IMR-90 (cell line): ENCODE results near the gene PCK1. TPM values are rescaled to one million over a fixed set of nuclear protein-coding genes. Genes with fewer than 3 reads are reported as not detected.

Source experiments
- ATAC-seq: fragments of 200-7000 bp; cut with Tn5 transposase; 2 replicates; pipeline ENCODE4 v1.9.1; 2020; ENCODE audit warnings: low read depth, mild to moderate bottlenecking, moderate library complexity
- BruUV-seq: library from RNA; stranded (reverse); fragments of 400-500 nt; replicated peaks from 2 replicates; lab custom pipeline; 2021; lab: Mats Ljungman, UMichigan
- CTCF ChIA-PET: fragments of 300-600 bp; formaldehyde crosslinking; extraction: SDS; loops from one replicate; lab custom pipeline; 2021; ENCODE audit warnings: antibody characterized with exemption; lab: Yijun Ruan, JAX
- POLR2A ChIA-PET: fragments of 300-600 bp; sonication (Branson Sonifier 250); formaldehyde crosslinking; loops from one replicate; lab custom pipeline; 2022; ENCODE audit warnings: antibody characterized with exemption; ENCODE audit not compliant: unreplicated experiment; lab: Charles Lee
- DNase-seq: peaks from one replicate; pipeline ENCODE4 v3.0.0; 2013
- H2AFZ ChIP-seq: replicated peaks from 2 replicates; pipeline ENCODE3; 2013; ENCODE audit warnings: low read length, mild to moderate bottlenecking; ENCODE audit not compliant: poor library complexity
- H2AK5ac ChIP-seq: 2 replicates; pipeline ENCODE4 v1.6.1; 2013; ENCODE audit warnings: low read depth, low read length, inconsistent platforms
- H2AK9ac ChIP-seq: replicated peaks from 2 replicates; pipeline ENCODE3; 2013; ENCODE audit warnings: mild to moderate bottlenecking, low read depth, low read length, moderate library complexity; ENCODE audit not compliant: poor library complexity
- H2BK120ac ChIP-seq: 2 replicates; pipeline ENCODE4 v1.6.1; 2013; ENCODE audit warnings: low read depth, low read length, inconsistent platforms
- H2BK15ac ChIP-seq: 3 replicates; pipeline ENCODE4 v1.6.1; 2013; ENCODE audit warnings: low read depth, low read length, inconsistent platforms
- H2BK20ac ChIP-seq: 2 replicates; pipeline ENCODE4 v1.6.1; 2013; ENCODE audit warnings: low read depth, mild to moderate bottlenecking, inconsistent platforms, low read length, moderate library complexity
- H2BK5ac ChIP-seq: 2 replicates; pipeline ENCODE4 v1.6.1; 2013; ENCODE audit warnings: mild to moderate bottlenecking, low read depth, low read length, inconsistent platforms; ENCODE audit not compliant: poor library complexity, severe bottlenecking
- H3K14ac ChIP-seq: replicated peaks from 2 replicates; pipeline ENCODE4 v1.6.1; 2013; ENCODE audit warnings: low read depth, low read length, inconsistent platforms
- H3K18ac ChIP-seq: 2 replicates; pipeline ENCODE4 v1.6.1; 2013; ENCODE audit warnings: low read depth, low read length, control low read depth
- H3K23ac ChIP-seq: 2 replicates; pipeline ENCODE4 v1.6.1; 2013; ENCODE audit warnings: low read depth, low read length, inconsistent platforms
- H3K27ac ChIP-seq: 2 replicates; pipeline ENCODE4 v1.5.1; 2013; ENCODE audit warnings: mild to moderate bottlenecking, control low read depth, low read length; ENCODE audit not compliant: insufficient read depth
- H3K27me3 ChIP-seq: 2 replicates; pipeline ENCODE4 v1.6.1; 2013; ENCODE audit warnings: low read length; ENCODE audit not compliant: control insufficient read depth, insufficient read depth
- H3K36me3 ChIP-seq: 2 replicates; pipeline ENCODE4 v1.6.1; 2013; ENCODE audit warnings: low read length, mixed read lengths; ENCODE audit not compliant: control insufficient read depth, insufficient read depth
- H3K4ac ChIP-seq: 2 replicates; pipeline ENCODE4 v1.6.1; 2013; ENCODE audit warnings: low read depth, low read length, inconsistent platforms
- H3K4me1 ChIP-seq: 2 replicates; pipeline ENCODE4 v1.6.1; 2013; ENCODE audit warnings: low read length, mixed read lengths; ENCODE audit not compliant: control insufficient read depth, insufficient read depth
- H3K4me2 ChIP-seq: 2 replicates; pipeline ENCODE4 v1.6.1; 2013; ENCODE audit warnings: low read depth, mild to moderate bottlenecking, control low read depth, low read length, moderate library complexity
- H3K4me3 ChIP-seq: 2 replicates; pipeline ENCODE4 v1.5.1; 2013; ENCODE audit warnings: low read depth, mild to moderate bottlenecking, control low read depth, low read length, moderate library complexity; ENCODE audit not compliant: insufficient read depth
- H3K56ac ChIP-seq: 2 replicates; pipeline ENCODE4 v1.6.1; 2013; ENCODE audit warnings: low read length, inconsistent platforms; ENCODE audit not compliant: insufficient read depth; ENCODE audit errors: extremely low read depth
- H3K79me1 ChIP-seq, 2 experiments: 2 replicates each; pipeline ENCODE4 v1.6.1; 2013; ENCODE audit warnings: low read length in 2 of 2, inconsistent platforms in 1 of 2, low read depth in 1 of 2
- H3K9ac ChIP-seq: 2 replicates; pipeline ENCODE4 v1.6.1; 2013; ENCODE audit warnings: low read depth, low read length, control low read depth
- H3K9me1 ChIP-seq: 2 replicates; pipeline ENCODE4 v1.6.1; 2013; ENCODE audit warnings: low read length, inconsistent platforms; ENCODE audit not compliant: insufficient read depth
- H3K9me3 ChIP-seq: 2 replicates; pipeline ENCODE4 v1.6.1; 2013; ENCODE audit warnings: low read length; ENCODE audit not compliant: control insufficient read depth, insufficient read depth
- H4K20me1 ChIP-seq: 2 replicates; pipeline ENCODE4 v1.6.1; 2013; ENCODE audit warnings: low read length, inconsistent platforms; ENCODE audit not compliant: insufficient read depth
- H4K5ac ChIP-seq: 2 replicates; pipeline ENCODE4 v1.6.1; 2013; ENCODE audit warnings: mild to moderate bottlenecking, low read depth, low read length, control low read depth
- H4K8ac ChIP-seq, 2 experiments: 2 replicates each; pipeline ENCODE4 v1.6.1; 2013; ENCODE audit warnings: low read depth in 2 of 2, low read length in 2 of 2, control low read depth in 1 of 2, inconsistent platforms in 1 of 2
- H4K91ac ChIP-seq: 2 replicates; pipeline ENCODE4 v1.6.1; 2013; ENCODE audit warnings: low read depth, low read length, inconsistent platforms; ENCODE audit not compliant: insufficient read depth
- BHLHE40 ChIP-seq: fragments of 150-350 bp; IDR thresholded peaks from 2 replicates; pipeline ENCODE4 v1.6.1; 2016; ENCODE audit warnings: mild to moderate bottlenecking, low read depth, low read length
- CEBPB ChIP-seq: IDR thresholded peaks from 2 replicates; pipeline ENCODE4 v1.6.1; 2012; ENCODE audit warnings: low read depth, low read length, improper control_type of control experiment
- CHD1 ChIP-seq: IDR thresholded peaks from 2 replicates; pipeline ENCODE4 v1.6.1; 2012; ENCODE audit warnings: low read depth, low read length, improper control_type of control experiment
- CTCF ChIP-seq: conservative IDR thresholded peaks from 2 replicates; pipeline ENCODE4 v1.5.1; 2012; ENCODE audit warnings: mild to moderate bottlenecking, low read depth, low read length, improper control_type of control experiment
- FOS ChIP-seq: fragments of 150-350 bp; IDR thresholded peaks from 2 replicates; pipeline ENCODE4 v1.6.1; 2016; ENCODE audit warnings: low read depth, low read length
- MAFK ChIP-seq: IDR thresholded peaks from 2 replicates; pipeline ENCODE4 v1.6.1; 2012; ENCODE audit warnings: low read depth, low read length, improper control_type of control experiment
- MAZ ChIP-seq: IDR thresholded peaks from 2 replicates; pipeline ENCODE4 v1.6.1; 2012; ENCODE audit warnings: low read depth, mild to moderate bottlenecking, low read length, improper control_type of control experiment, moderate library complexity, borderline replicate concordance
- MXI1 ChIP-seq: IDR thresholded peaks from 2 replicates; pipeline ENCODE4 v1.6.1; 2012; ENCODE audit warnings: low read depth, mild to moderate bottlenecking, low read length, moderate library complexity, borderline replicate concordance
- NFE2L2 ChIP-seq: fragments of 150-350 bp; IDR thresholded peaks from 2 replicates; pipeline ENCODE4 v1.6.1; 2016; ENCODE audit warnings: low read depth, mild to moderate bottlenecking, low read length
- POLR2A ChIP-seq: IDR thresholded peaks from 2 replicates; pipeline ENCODE4 v1.6.1; 2012; ENCODE audit warnings: mild to moderate bottlenecking, low read depth, low read length
- RAD21 ChIP-seq: IDR thresholded peaks from 2 replicates; pipeline ENCODE4 v1.6.1; 2012; ENCODE audit warnings: low read length, improper control_type of control experiment
- RCOR1 ChIP-seq: IDR thresholded peaks from 2 replicates; pipeline ENCODE4 v1.6.1; 2012; ENCODE audit warnings: mild to moderate bottlenecking, low read length, improper control_type of control experiment; ENCODE audit not compliant: insufficient replicate concordance
- RFX5 ChIP-seq: IDR thresholded peaks from 2 replicates; pipeline ENCODE4 v1.8.0; 2012; ENCODE audit warnings: low read depth, mild to moderate bottlenecking, low read length, moderate library complexity
- SMC3 ChIP-seq: fragments of 150-350 bp; IDR thresholded peaks from 2 replicates; pipeline ENCODE4 v1.6.1; 2016; ENCODE audit warnings: low read depth, mild to moderate bottlenecking, antibody characterized with exemption, low read length, moderate library complexity
- USF2 ChIP-seq: fragments of 150-350 bp; IDR thresholded peaks from 2 replicates; pipeline ENCODE4 v1.6.1; 2017; ENCODE audit warnings: mild to moderate bottlenecking, antibody characterized with exemption, low read length, low read depth
- WGBS, 2 experiments: methylation state at CpG; one replicate each; pipeline versions ENCODE4 v1.1.5 to v1.1.7; 2013; ENCODE audit warnings: missing lambda C conversion rate in 2 of 2; ENCODE audit not compliant: insufficient read length in 1 of 2; ENCODE audit errors: extremely low coverage in 2 of 2; 5-methylcytosine and 5-hydroxymethylcytosine counted together
- dilution Hi-C: fragments of 300-500 bp; cut with HindIII; formaldehyde crosslinking; loops from one replicate; pipeline ENCODE4 v1.14.3; 2018; ENCODE audit warnings: low sequenced_read_pairs; ENCODE audit not compliant: unreplicated experiment
- in situ Hi-C: fragments of 300-500 bp; cut with MboI; formaldehyde crosslinking; loops from 3 replicates; pipeline ENCODE4 v1.14.3; 2019; ENCODE audit warnings: low sequenced_read_pairs, inconsistent platforms, mixed read lengths
- intact Hi-C: fragments of 100-400 bp; cut with micrococcal nuclease; formaldehyde crosslinking; loops from 2 replicates; pipeline ENCODE4 v1.10.0; 2022
- polyA plus RNA-seq, 3 experiments: library from polyadenylated mRNA; depleted of rRNA; stranded (reverse); fragments of >200 nt; gene quantifications; 2 replicates each; pipeline ENCODE4 v1.2.3, GENCODE V29; 2012; ENCODE audit warnings: low replicate concordance in 1 of 3
- total RNA-seq: library from RNA; depleted of rRNA; stranded (reverse); fragments of >200 nt; gene quantifications from 2 replicates; pipeline ENCODE4 v1.2.3, GENCODE V29; 2012
- TF ChIP-seq, protein P1 (sequence below): fragments of 150-350 bp; IDR thresholded peaks from 2 replicates; pipeline ENCODE4 v1.6.1; 2016; ENCODE audit warnings: low read depth, mild to moderate bottlenecking, low read length, moderate library complexity, borderline replicate concordance

The PCK1 gene
- total and polyA plus RNA-seq, 2 of the 4 experiments (the other 2 are of a cell fraction), result not detected

- Histone ChIP-seq H4K5ac (no peak overlapping the region), H3K79me1 (no peaks in the 10 kb centered on the region), H3K9ac (no peak overlapping the region), H2BK5ac (no peak overlapping the region), H4K20me1 (no peaks in the 10 kb centered on the region), H3K14ac (no peak overlapping the region), H2AK9ac (no peak overlapping the region), H2BK120ac (no peak overlapping the region), H2AFZ (no peak overlapping the region), H2AK5ac (no peak overlapping the region), H3K56ac (no peak overlapping the region), H3K4me3 (no peak overlapping the region), H3K9me1 (no peaks in the 10 kb centered on the region), H3K27ac (no peak overlapping the region), H4K91ac (no peak overlapping the region), H4K8ac (no peak overlapping the region), H3K18ac (no peak overlapping the region), H3K4ac (no peak overlapping the region), H3K4me2 (no peak overlapping the region), H3K27me3 (peaks cover 4% of the 10 kb centered on the region; the same call in 1 of the 2 replicates), H2BK15ac (no peak overlapping the region), H2BK20ac (no peak overlapping the region), H3K4me1 (no peaks in the 10 kb centered on the region), H3K9me3 (no peaks in the 10 kb centered on the region), H3K23ac (no peak overlapping the region), H3K36me3 (no peaks in the 10 kb centered on the region)
- TF ChIP-seq NFE2L2 (no peak), CEBPB (no peak), CHD1 (no peak), SMC3 (no peak), FOS (no peak), BHLHE40 (no peak), RAD21 (no peak), CTCF (no peak), MAZ (no peak), RCOR1 (no peak), USF2 (no peak), MAFK (no peak), MXI1 (no peak), POLR2A (no peak), RFX5 (no peak)
- TF ChIP-seq, protein P1, sequence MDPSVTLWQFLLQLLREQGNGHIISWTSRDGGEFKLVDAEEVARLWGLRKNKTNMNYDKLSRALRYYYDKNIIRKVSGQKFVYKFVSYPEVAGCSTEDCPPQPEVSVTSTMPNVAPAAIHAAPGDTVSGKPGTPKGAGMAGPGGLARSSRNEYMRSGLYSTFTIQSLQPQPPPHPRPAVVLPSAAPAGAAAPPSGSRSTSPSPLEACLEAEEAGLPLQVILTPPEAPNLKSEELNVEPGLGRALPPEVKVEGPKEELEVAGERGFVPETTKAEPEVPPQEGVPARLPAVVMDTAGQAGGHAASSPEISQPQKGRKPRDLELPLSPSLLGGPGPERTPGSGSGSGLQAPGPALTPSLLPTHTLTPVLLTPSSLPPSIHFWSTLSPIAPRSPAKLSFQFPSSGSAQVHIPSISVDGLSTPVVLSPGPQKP, result no peak
- WGBS, 2 experiments, result no CpG with 5 or more reads among the region's 8 CpGs
- POLR2A ChIA-PET, result no interaction called here
- dilution Hi-C loops, result no loop called here
- BruUV-seq, result no TSS peak
- DNase-seq (no peak), ATAC-seq (no peak)
- intact Hi-C loops, result no loop called here
- in situ Hi-C loops, result no loop called here
- CTCF ChIA-PET, result no interaction called here
Observed at GRCh38 chr20:57529160-57529585, 31.7 kb upstream of the PCK1 start.
